GM23338 (cell line): ENCODE measurements around the gene ZFP36. TPM values are rescaled to one million over a fixed set of nuclear protein-coding genes. Genes with fewer than 3 reads are reported as not detected.

ENCODE experiments used
- ATAC-seq: fragments of 200-7000 bp; cut with Tn5 transposase; 3 replicates; pipeline ENCODE4 v1.9.1; 2020
- DNase-seq: peaks from one replicate; pipeline ENCODE4 v3.0.0-alpha.2; 2015; ENCODE audit warnings: low spot score
- H2AFZ ChIP-seq: fragments of 200-600 bp; sonication (generic); 2 replicates; pipeline ENCODE4 v1.8.0; 2016; ENCODE audit warnings: antibody characterized with exemption, mild to moderate bottlenecking, moderate library complexity
- H3F3A ChIP-seq: fragments of 200-600 bp; sonication (generic); replicated peaks from 2 replicates; pipeline ENCODE4 v1.8.0; 2017; ENCODE audit warnings: antibody characterized with exemption, mixed run types, low read depth
- H3K27ac ChIP-seq: fragments of 200-600 bp; sonication (generic); 2 replicates; pipeline ENCODE4 v1.6.1; 2016; ENCODE audit warnings: low read depth
- H3K27me3 ChIP-seq: fragments of 200-600 bp; sonication (generic); 2 replicates; pipeline ENCODE4 v1.8.0; 2016; ENCODE audit warnings: mild to moderate bottlenecking, mixed run types, moderate library complexity; ENCODE audit not compliant: insufficient read depth
- H3K36me3 ChIP-seq: fragments of 200-600 bp; sonication (generic); 2 replicates; pipeline ENCODE4 v1.8.0; 2016; ENCODE audit warnings: mild to moderate bottlenecking; ENCODE audit not compliant: insufficient read depth
- H3K4me1 ChIP-seq: fragments of 200-600 bp; sonication (generic); 2 replicates; pipeline ENCODE4 v1.8.0; 2016; ENCODE audit warnings: mild to moderate bottlenecking, moderate library complexity; ENCODE audit not compliant: insufficient read depth
- H3K4me2 ChIP-seq: fragments of 200-600 bp; sonication (generic); 2 replicates; pipeline ENCODE4 v1.7.1; 2017; ENCODE audit warnings: mixed run types
- H3K4me3 ChIP-seq: fragments of 200-600 bp; sonication (generic); 2 replicates; pipeline ENCODE4 v1.6.1; 2016; ENCODE audit warnings: mixed run types
- H3K79me2 ChIP-seq: fragments of 200-600 bp; sonication (generic); replicated peaks from 2 replicates; pipeline ENCODE4 v1.8.0; 2017; ENCODE audit warnings: mild to moderate bottlenecking; ENCODE audit not compliant: insufficient read depth
- H3K9me2 ChIP-seq: fragments of 200-600 bp; sonication (generic); 2 replicates; pipeline ENCODE4 v1.8.0; 2017; ENCODE audit not compliant: insufficient read depth
- H4K20me1 ChIP-seq: fragments of 200-600 bp; sonication (generic); replicated peaks from 2 replicates; pipeline ENCODE4 v1.8.0; 2017; ENCODE audit warnings: mild to moderate bottlenecking; ENCODE audit not compliant: insufficient read depth
- H3K27ac Mint-ChIP-seq: 2 replicates; pipeline ENCODE4 v1.8.0; 2020; ENCODE audit warnings: inconsistent platforms, mild to moderate bottlenecking, moderate library complexity, mixed read lengths
- H3K27me3 Mint-ChIP-seq: 3 replicates; pipeline ENCODE4 v1.8.0; 2022; ENCODE audit warnings: low read depth, mild to moderate bottlenecking, moderate library complexity, mixed read lengths, inconsistent platforms; ENCODE audit not compliant: insufficient read depth, poor library complexity
- H3K36me3 Mint-ChIP-seq: 3 replicates; pipeline ENCODE4 v1.8.0; 2021; ENCODE audit warnings: low read depth, mild to moderate bottlenecking, inconsistent platforms, moderate library complexity, mixed read lengths
- H3K4me1 Mint-ChIP-seq: 3 replicates; pipeline ENCODE4 v1.8.0; 2020; ENCODE audit warnings: mild to moderate bottlenecking, inconsistent platforms, mixed read lengths
- H3K4me3 Mint-ChIP-seq: 3 replicates; pipeline ENCODE4 v1.8.0; 2021; ENCODE audit warnings: moderate library complexity, mild to moderate bottlenecking, inconsistent platforms, mixed read lengths
- H3K9me3 Mint-ChIP-seq: 3 replicates; pipeline ENCODE4 v1.8.0; 2020; ENCODE audit warnings: moderate library complexity, mild to moderate bottlenecking, inconsistent platforms, mixed read lengths
- CREB1 ChIP-seq: fragments of 250-450 bp; sonication (Bioruptor Pico); IDR thresholded peaks from 2 replicates; pipeline ENCODE4 v1.5.0; 2020; ENCODE audit warnings: low read depth, mild to moderate bottlenecking, moderate library complexity
- EZH2 ChIP-seq: fragments of 200-600 bp; sonication (generic); IDR thresholded peaks from one replicate; pipeline ENCODE4 v1.8.0; 2017; ENCODE audit warnings: antibody characterized with exemption, mild to moderate bottlenecking, low read depth; ENCODE audit not compliant: unreplicated experiment
- EZH2phosphoT487 ChIP-seq: fragments of 200-600 bp; sonication (generic); IDR thresholded peaks from one replicate; pipeline ENCODE4 v1.8.1; 2018; ENCODE audit warnings: antibody characterized with exemption; ENCODE audit not compliant: unreplicated experiment
- JUNB ChIP-seq: IDR thresholded peaks from one replicate; pipeline ENCODE4 v1.6.1; 2016; ENCODE audit warnings: antibody characterized with exemption; ENCODE audit not compliant: unreplicated experiment
- STAT1 ChIP-seq: IDR thresholded peaks from one replicate; pipeline ENCODE4 v1.6.1; 2016; ENCODE audit warnings: antibody characterized with exemption; ENCODE audit not compliant: unreplicated experiment
- ZNF331 ChIP-seq: fragments of 250-450 bp; sonication (Bioruptor Pico); IDR thresholded peaks from 2 replicates; pipeline ENCODE4 v1.5.0; 2020; ENCODE audit warnings: low read depth, mild to moderate bottlenecking, moderate library complexity
- polyA plus RNA-seq: library from polyadenylated mRNA; unstranded; fragments of >200 nt; fragmentation: Nextera tagmentation; extraction: Ambion mirVana; gene quantifications from 2 replicates; pipeline ENCODE4 v1.2.1, GENCODE V29; 2016
- total RNA-seq: library from RNA; depleted of rRNA; stranded (reverse); fragments of >200 nt; shearing (Covaris generic); gene quantifications from 2 replicates; pipeline ENCODE4 v1.2.3, GENCODE V29; 2014
- TF ChIP-seq, protein P1 (sequence below): fragments of 250-450 bp; sonication (Bioruptor Pico); IDR thresholded peaks from 2 replicates; pipeline ENCODE4 v1.5.0; 2020; ENCODE audit warnings: mild to moderate bottlenecking, moderate library complexity
- TF ChIP-seq, protein P2 (sequence below): IDR thresholded peaks from 2 replicates; pipeline ENCODE4 v1.6.1; 2016; ENCODE audit warnings: antibody characterized with exemption

ZFP36 gene
- total and polyA plus RNA-seq, 2 experiments from 2014 or later: 9.5 to 27.5 TPM

DNA sequence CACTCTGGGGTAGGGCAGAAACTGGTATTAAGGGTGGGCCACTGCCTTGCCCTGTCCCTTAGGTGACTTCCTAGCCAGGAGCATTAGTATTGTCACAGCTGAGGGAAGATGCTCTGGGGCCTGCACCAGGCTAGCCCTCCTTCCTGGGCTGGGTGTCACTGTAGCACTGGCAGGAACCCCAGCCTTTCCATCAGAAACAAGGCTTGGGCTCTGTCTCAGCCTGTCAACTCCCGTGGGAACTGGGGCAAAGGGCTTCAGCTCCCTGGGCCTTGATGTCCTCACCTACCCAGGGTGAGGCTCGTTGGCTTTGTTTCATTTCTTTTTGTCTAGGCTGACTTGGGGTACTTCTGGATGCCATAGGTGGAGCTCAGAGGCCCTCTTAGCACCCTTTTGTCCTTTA, 33.7 kb upstream of the ZFP36 start (continued):
- TF ChIP-seq, protein P1, sequence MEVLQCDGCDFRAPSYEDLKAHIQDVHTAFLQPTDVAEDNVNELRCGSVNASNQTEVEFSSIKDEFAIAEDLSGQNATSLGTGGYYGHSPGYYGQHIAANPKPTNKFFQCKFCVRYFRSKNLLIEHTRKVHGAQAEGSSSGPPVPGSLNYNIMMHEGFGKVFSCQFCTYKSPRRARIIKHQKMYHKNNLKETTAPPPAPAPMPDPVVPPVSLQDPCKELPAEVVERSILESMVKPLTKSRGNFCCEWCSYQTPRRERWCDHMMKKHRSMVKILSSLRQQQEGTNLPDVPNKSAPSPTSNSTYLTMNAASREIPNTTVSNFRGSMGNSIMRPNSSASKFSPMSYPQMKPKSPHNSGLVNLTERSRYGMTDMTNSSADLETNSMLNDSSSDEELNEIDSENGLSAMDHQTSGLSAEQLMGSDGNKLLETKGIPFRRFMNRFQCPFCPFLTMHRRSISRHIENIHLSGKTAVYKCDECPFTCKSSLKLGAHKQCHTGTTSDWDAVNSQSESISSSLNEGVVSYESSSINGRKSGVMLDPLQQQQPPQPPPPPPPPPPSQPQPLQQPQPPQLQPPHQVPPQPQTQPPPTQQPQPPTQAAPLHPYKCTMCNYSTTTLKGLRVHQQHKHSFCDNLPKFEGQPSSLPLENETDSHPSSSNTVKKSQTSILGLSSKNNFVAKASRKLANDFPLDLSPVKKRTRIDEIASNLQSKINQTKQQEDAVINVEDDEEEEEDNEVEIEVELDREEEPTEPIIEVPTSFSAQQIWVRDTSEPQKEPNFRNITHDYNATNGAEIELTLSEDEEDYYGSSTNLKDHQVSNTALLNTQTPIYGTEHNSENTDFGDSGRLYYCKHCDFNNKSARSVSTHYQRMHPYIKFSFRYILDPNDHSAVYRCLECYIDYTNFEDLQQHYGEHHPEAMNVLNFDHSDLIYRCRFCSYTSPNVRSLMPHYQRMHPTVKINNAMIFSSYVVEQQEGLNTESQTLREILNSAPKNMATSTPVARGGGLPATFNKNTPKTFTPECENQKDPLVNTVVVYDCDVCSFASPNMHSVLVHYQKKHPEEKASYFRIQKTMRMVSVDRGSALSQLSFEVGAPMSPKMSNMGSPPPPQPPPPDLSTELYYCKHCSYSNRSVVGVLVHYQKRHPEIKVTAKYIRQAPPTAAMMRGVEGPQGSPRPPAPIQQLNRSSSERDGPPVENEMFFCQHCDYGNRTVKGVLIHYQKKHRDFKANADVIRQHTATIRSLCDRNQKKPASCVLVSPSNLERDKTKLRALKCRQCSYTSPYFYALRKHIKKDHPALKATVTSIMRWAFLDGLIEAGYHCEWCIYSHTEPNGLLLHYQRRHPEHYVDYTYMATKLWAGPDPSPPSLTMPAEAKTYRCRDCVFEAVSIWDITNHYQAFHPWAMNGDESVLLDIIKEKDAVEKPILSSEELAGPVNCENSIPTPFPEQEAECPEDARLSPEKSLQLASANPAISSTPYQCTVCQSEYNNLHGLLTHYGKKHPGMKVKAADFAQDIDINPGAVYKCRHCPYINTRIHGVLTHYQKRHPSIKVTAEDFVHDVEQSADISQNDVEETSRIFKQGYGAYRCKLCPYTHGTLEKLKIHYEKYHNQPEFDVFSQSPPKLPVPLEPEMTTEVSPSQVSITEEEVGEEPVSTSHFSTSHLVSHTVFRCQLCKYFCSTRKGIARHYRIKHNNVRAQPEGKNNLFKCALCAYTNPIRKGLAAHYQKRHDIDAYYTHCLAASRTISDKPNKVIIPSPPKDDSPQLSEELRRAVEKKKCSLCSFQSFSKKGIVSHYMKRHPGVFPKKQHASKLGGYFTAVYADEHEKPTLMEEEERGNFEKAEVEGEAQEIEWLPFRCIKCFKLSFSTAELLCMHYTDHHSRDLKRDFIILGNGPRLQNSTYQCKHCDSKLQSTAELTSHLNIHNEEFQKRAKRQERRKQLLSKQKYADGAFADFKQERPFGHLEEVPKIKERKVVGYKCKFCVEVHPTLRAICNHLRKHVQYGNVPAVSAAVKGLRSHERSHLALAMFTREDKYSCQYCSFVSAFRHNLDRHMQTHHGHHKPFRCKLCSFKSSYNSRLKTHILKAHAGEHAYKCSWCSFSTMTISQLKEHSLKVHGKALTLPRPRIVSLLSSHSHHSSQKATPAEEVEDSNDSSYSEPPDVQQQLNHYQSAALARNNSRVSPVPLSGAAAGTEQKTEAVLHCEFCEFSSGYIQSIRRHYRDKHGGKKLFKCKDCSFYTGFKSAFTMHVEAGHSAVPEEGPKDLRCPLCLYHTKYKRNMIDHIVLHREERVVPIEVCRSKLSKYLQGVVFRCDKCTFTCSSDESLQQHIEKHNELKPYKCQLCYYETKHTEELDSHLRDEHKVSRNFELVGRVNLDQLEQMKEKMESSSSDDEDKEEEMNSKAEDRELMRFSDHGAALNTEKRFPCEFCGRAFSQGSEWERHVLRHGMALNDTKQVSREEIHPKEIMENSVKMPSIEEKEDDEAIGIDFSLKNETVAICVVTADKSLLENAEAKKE (CRISPR knock-in tag): no peak
- TF ChIP-seq JUNB: no peak
- no peak for TF ChIP-seq ZNF331 (CRISPR knock-in tag)

DNA sequence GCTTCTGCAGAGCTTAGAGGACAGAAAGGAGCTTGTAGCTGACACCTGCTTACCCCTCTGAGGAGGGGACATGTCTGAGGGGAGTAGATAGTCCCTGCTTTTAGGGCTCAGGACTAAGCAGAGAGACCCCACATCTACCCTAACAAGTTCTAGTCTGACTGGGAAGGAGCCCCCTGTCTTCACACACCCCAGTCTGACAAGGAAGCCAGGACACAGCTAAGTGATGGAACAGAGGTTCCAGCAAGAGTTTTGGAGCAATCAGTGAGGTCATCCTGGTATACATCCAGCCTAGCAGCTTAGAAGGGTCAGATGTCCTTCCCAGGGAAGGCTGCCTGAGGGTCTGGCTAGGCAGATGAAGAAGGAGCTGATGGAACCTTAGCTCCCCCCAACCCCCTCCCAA, 30.7 kb upstream of the ZFP36 start:
- Mint-ChIP-seq H3K36me3 (peaks cover 68% of the 10 kb centered on the region), H3K9me3 (no peaks in the 10 kb centered on the region), H3K4me1 (no peaks in the 10 kb centered on the region), H3K4me3 (no peak overlapping the region), H3K27ac (no peak overlapping the region), H3K27me3 (peaks cover 2% of the 10 kb centered on the region)
- H3K36me3 ChIP-seq: peaks cover 31% of the 10 kb centered on the region
- no peaks in the 10 kb centered on the region for H3K27me3 ChIP-seq
- H2AFZ ChIP-seq: no peak overlapping the region
- no peaks in the 10 kb centered on the region for H3K4me1 ChIP-seq
- H3K79me2 ChIP-seq: no peaks in the 10 kb centered on the region
- no peak for ATAC-seq
- DNase-seq: no peak
- no peak overlapping the region for H3K4me2 ChIP-seq
- H3K4me3 ChIP-seq: no peak overlapping the region
- H4K20me1 ChIP-seq: peaks cover 10% of the 10 kb centered on the region
- no peaks in the 10 kb centered on the region for H3K9me2 ChIP-seq
- 0 out of 2 replicates have a peak, but pooled peaks cover 3% of the 10 kb centered on the region for H3F3A ChIP-seq
- H3K27ac ChIP-seq: no peak overlapping the region
- no peak for TF ChIP-seq EZH2
- TF ChIP-seq, protein P2, sequence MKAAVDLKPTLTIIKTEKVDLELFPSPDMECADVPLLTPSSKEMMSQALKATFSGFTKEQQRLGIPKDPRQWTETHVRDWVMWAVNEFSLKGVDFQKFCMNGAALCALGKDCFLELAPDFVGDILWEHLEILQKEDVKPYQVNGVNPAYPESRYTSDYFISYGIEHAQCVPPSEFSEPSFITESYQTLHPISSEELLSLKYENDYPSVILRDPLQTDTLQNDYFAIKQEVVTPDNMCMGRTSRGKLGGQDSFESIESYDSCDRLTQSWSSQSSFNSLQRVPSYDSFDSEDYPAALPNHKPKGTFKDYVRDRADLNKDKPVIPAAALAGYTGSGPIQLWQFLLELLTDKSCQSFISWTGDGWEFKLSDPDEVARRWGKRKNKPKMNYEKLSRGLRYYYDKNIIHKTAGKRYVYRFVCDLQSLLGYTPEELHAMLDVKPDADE: no peak
- TF ChIP-seq ZNF331 (CRISPR knock-in tag): no peak
- no peak for TF ChIP-seq STAT1
- TF ChIP-seq EZH2phosphoT487: no peak
- no peak for TF ChIP-seq CREB1 (CRISPR knock-in tag)
- TF ChIP-seq, protein P1 (CRISPR knock-in tag): no peak
